IPS-18c (cell line): Measurements from ENCODE around the gene ZSCAN25.
"Not testable (repeated sequence)": the region's sequence is repeated elsewhere in the genome, so short reads cannot be mapped to it uniquely, and the experiment has no call there.

Experiments
- H3K4me3 ChIP-seq: 2 replicates; pipeline ENCODE4 v1.7.0; 2013; ENCODE audit warnings: low read depth, mild to moderate bottlenecking, low read length, moderate library complexity; ENCODE audit not compliant: insufficient read depth
- H3K9me3 ChIP-seq: one replicate; pipeline ENCODE4 v1.6.1; 2013; ENCODE audit warnings: mild to moderate bottlenecking, low read length, moderate library complexity; ENCODE audit not compliant: control insufficient read depth, insufficient read depth

Gene ZSCAN25

DNA sequence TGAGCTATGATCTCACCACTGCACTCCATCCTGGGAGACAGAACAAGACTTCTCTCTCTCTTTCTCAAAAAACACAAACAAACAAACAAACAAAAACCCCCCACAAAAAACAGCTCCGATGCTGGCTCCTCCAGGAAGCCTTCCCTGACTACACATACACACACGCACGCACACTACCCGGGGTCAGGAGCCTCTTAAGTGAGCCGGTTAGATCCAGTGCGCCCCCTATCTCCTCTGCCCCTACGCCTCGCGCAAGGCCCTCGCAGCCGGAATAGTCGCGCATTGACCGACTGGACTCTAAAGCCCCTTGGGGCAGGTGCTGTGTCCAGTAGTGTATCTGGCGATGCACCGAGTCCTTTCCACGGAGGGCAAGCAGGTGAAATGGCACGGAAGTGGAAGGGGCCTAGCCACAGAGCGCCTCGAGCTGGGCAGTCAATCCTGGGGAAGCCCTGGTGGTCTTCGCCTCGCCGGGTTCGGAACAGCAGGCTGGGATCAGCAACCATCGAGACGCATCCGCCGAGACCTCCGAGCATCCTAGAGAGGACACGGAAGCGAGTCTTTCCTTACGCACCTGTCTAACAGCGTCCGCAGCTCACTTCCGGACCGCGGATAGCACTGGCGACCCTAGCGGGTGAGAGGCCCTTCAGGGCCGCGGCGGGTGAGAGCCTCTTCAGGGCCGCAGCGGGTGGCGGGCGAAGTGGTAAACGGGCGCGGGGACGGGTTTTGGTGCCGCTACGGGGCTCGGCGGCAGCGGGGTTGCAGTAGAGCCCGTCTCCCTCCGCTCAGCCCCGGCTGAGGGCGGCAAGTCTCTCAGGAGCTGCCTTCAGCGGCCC, at the start of gene ZSCAN25:
Gene ZSCAN25, plus strand, starts transcription at position 588 of the 833 bp plus-strand sequence. CDS start 2,661 bp downstream, outside the sequence.
- Histone ChIP-seq H3K9me3 (no peaks in the 10 kb centered on the region), H3K4me3 (peak within 1 kb of the TSS; percentile 93)

DNA sequence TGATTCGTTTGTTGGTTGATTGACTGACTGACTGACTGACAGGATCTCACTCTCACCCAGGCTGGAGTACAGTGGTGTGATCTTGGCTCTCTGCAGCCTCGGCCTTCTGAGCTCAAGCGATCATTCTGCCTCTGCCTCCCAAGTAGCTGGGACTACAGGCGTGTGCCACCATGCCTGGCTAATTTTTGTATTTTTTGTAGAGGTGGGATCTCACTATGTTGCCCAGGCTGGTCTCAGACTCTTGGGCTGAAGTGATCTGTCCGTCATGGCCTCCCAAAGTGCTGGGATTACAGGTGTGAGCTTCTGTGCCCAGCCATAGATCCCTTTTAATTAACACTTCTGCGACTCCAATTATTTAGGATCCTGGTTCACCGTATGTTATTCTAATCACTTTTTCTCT, 48.0 kb upstream of the ZSCAN25 start:
- H3K9me3 ChIP-seq, H3K4me3 ChIP-seq: not testable (repeated sequence)

DNA sequence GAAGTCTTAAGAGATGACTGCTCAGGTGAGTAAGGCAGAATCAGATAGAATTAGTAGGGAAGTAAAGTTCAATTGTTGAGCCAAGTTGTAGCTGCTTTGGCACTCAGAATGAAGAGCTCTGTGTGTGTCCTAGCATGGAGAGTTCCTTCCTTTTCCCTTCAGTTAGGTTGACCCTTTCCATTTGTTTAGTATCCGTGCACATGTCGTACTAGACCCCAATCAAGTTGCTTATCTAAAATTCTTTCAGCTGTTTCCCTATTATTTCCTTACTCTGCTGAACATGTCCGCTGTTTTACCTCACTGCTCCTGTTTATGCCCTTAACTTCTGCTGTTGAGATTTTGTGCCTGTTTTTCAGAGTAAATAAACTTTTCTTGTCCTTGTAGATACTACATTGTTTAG, 45.0 kb upstream of the ZSCAN25 start:
- H3K4me3 ChIP-seq: no peak overlapping the region
- H3K9me3 ChIP-seq: no peaks in the 10 kb centered on the region

DNA sequence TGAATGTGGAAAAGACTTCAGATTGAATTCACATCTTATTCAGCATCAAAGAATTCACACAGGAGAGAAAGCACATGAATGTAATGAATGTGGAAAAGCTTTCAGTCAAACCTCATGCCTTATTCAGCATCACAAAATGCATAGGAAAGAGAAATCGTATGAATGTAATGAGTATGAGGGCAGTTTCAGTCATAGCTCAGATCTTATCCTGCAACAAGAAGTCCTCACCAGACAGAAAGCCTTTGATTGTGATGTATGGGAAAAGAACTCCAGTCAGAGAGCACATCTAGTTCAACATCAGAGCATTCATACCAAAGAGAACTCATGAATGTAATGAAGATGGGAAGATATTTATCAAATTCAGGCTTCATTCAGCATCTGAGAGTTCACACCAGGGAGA, 43.5 kb upstream of the ZSCAN25 start:
- H3K4me3 ChIP-seq: no peak overlapping the region
- H3K9me3 ChIP-seq: no peaks in the 10 kb centered on the region

DNA sequence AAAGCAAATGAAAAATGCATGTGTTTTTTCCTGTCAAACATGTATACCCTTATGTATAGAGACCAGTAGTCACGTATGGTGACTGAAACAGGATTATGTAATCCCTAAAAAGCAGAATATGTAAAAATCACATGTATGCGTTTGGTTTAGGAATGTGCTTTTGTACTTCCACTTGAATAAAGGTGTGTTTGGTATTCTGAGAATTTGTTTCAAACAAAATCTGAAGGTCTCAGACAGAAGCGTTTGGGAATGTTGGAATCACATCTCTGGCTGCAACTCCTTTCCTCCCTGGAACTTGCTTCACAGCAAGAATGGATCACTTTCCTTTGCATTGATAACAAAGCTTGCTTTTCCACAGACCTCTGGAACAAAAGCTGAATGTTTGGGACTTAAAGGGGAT, 40.5 kb upstream of the ZSCAN25 start:
- Histone ChIP-seq H3K4me3 (no peak overlapping the region), H3K9me3 (no peaks in the 10 kb centered on the region)

DNA sequence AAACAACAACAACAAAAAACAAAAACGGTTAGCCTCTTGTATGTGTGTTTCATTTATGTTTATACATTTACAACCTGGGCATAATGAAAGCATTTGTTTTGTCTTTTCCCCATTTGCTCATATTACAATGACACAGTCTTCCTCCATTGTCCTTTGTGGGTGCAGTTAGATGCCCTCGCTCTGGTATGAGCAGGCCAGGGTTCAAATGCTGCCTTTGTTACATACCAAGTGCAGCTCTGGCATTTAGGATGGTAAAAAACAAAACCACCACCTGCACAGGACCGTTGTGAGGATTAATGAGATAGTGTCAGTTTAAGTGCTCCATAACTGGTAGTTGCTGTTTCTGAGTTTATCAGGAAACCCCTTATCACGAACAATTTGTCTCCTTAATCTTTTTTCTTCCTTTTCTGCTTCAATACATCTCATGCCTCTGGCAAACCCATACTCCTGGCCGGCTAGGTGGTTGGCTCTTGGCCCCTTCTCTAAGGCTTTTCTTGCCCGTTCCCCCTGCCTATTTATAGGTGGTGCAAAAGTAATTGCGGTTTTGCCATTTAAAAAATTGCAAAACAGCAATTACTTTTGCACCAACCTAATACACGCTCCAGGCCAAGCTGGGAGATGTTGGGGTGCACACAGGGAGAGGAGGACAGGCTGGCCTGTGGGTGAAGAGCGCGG, 37.3 kb upstream of the ZSCAN25 start:
- H3K9me3 ChIP-seq: no peaks in the 10 kb centered on the region
- peak overlapping the region; percentile 58; the same call in 1 of the 2 replicates for H3K4me3 ChIP-seq

DNA sequence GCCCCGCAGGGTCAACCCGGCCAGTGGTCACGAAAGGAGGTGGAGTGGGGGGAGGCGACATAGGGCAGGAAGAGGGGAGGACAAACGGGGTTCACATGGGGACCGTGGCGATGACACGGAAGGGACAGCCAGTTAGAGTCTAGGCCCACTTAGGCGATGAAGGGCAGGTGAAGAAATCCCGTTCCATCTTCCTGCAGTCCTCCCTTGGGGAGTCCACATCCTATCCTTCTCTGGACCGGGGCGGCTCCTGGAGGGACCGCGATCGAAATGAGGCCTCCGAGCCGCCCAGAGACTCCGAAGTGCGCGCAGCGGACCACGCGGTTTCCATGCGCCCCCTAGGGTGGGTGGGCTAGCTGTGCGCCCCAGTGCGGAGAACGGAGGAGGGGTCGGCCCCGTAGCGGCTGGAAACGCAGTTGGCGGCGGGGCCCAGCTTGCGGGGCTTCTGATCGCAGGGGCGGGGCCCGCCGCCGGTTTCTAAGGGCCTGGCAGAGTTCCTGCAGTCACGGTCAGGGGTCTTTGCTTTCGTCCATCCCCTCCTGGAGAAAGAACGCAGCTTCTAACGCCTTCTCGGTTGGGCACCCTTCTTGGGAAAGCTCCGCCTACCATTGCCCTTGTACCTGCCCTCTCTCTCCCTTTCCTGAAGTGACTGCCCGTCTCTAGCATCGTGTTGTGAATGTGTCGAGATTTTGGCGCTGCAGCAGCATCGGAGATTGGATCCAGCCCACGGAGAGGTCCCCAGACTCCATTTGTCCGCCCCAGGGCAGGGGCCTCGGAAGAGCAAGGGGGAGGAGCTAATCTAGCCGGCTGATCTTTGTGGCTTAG, 36.6 kb upstream of the ZSCAN25 start:
- H3K4me3 ChIP-seq: peak overlapping the region; percentile 58
- H3K9me3 ChIP-seq: no peaks in the 10 kb centered on the region

DNA sequence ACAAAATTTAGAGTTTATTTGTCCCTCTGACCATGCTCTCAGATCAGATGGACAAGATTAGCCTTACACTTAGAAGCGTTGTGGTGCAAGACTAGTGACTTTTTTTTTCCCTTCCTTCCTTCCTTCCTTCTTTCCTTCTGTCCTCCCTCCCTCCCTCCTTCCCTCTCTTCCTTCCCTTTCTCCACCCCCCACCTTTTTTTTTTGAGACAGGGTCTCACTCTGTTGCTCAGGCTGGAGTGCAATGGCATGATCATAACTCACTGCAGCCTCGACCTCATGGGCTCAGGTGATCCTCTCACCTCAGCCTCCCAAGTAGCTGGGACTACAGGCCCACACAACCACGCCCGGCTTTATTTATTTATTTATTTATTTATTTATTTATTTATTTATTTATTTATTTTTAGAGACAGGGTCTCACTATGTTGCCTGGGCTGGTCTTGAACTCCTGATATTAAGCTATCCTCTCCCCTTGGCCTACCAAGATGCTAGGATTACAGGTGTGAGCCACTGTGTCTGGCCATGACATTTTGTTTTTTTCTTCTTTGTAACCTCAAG, 35.9 kb upstream of the ZSCAN25 start:
- not testable (repeated sequence) for H3K9me3 ChIP-seq
- H3K4me3 ChIP-seq: peak overlapping the region; percentile 58

DNA sequence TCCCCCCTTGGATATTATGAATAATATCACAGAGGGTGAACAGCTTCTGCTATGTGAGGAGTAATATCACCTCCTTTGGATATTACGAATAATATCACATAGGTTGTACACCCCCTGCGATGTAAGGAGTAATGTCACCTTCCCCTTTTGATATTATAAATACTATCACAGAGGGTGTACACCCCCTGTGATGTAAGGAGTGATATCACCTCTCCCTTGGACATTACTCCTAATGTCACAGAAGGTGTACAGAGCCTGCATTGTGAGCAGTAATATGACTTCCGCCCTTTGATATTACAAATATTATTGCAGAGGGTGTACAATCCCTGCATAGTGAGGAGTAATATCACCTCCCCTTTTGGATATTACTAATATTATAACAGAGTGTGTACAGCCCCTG, 27.9 kb upstream of the ZSCAN25 start:
- no peak overlapping the region for H3K4me3 ChIP-seq
- H3K9me3 ChIP-seq: no peaks in the 10 kb centered on the region

DNA sequence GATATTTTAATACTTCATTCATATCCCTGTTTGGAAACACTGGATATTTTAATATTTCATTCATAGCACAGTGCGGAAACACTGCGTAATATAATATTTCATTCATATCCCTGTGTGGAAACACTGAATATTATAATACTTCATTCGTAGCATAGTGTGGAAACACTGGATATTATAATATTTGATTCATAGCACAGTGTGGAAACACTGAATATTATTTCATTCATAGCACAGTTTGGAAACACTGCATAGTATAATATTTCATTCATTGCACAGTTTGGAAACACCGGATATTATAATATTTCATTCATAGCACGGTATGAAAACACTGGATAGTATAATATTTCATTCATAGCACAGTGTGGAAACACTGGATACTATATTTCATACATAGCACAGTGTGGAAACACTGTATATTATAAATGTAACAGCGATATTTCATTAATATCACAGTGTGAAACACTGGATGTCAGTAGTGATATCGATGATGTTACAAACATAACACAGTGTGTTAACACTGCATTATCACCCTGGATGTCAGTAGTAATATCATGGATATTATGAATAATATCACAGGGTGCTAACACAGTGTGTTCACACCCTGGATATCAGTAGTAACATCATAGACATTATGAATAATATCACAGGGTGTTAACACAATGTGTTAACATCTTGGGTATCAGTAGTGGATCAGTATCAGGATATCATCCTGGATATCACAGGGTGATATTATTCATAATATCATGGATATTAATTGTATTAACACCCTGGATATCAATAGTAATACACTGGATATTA, 21.6 kb upstream of the ZSCAN25 start:
- no peaks in the 10 kb centered on the region for H3K9me3 ChIP-seq
- H3K4me3 ChIP-seq: no peak overlapping the region

DNA sequence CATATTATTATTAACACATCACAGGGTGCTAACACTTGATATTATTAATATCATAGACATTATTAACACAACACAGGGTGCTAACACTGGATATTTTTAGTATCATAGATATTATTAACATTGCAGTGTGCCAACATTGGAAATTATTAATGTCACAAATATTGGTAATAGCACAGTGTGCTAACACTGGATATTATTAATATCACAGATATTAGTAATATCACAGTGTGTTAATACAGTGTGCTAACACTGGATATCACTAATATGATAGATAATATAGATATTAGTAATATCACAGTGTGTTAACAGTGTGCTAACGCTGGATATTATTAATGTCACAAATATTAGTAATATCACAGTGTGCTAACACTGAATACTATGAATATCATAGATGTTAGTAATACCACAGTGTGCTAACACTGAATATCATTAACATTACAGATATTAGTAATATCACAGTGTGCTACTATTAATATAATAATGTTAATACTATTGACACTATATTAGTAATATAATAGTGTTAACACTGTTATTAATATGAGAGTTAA, 20.3 kb upstream of the ZSCAN25 start:
- H3K4me3 ChIP-seq: no peak overlapping the region
- no peaks in the 10 kb centered on the region for H3K9me3 ChIP-seq

DNA sequence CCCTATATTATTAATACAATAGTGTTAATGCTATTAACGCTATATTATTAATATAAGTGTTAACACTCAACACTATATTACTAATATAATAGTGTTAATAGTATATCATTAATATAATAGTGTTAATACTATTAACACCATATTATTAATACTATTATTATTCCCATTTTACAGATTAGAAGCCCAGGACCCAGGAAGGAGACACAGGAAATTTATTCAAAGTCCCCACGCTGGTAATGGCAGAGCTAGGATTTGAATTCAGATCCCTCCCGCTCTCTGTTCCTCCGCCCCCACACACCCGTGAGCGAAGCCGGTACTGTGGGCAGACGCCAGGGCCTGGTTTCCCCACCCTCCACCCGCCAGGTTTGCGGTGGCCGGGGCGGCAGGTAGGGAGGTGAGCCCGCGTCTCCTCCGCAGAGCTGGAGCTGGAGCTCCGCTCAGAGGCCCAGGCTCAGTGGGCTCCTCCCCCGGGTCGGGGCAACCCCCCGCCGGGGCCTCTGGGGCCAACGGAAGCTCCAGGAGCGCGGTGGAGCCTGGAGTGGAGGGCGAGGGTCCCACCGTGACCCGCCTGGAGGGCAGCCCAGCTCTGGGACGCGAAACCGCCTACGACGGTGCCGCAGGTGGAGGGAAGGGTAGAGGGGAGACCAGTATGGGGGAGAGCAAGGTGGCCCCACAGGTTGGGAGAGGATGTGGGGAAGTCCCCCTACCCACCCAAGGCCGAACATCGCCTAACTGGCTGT, 18.8 kb upstream of the ZSCAN25 start, which contains the start of gene TMEM225B:
Gene TMEM225B, plus strand, starts transcription at position 506 of the 740 bp plus-strand sequence. CDS start 6,122 bp downstream, outside the sequence.
- Histone ChIP-seq H3K9me3 (no peaks in the 10 kb centered on the region), H3K4me3 (no peak within 1 kb of the TSS)

DNA sequence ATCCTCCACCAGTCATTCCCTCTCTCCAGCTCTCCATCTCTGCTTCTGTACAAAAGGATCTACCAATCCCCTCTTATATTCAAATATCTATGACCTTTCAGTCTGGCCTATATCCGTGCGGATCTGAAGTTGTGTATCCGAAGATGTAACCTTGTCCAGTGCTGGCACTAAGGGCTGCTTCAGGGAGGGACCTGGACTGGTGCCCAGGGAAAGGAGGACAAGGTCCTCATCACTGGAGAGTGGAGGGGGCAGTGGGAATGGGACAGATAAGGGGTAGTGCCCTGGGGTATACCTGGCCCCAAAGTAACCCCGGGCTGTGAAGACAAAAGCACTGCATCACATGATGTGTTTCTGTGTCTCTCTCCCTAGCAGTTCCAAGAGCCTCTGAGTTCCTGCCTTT, 16.9 kb upstream of the ZSCAN25 start:
- Histone ChIP-seq H3K9me3 (no peaks in the 10 kb centered on the region), H3K4me3 (no peak overlapping the region)

DNA sequence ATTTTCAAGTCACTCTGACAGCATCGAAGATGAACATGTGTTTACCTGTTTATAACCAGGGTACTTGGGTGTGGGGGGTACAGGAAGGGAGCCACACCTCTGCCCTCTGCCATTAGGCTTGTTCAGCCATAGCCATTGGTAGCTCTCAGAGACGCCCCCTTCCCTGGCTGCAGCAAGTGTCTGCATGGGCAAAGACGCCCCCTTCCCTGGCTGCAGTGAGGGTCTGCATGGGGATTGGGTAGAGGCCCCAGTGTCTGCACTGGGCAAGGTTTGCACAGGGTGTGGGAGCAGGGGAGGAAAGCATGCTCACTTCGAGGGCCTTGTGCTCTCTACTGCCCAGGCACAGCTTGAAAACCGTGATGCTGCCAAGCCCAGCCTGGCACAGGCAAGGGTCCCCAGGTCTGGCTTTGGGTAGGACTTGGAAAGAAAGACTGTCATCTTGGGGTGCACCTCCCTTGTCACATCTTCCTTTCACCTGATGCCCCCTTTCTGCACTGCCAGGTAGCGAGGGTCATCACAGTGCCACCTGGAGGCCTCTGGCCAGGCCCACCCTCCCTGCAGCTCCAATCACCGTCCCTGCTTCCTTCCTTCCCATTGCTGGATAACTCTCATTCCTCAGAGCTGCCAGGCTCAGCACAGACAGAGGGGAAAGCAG, 15.0 kb upstream of the ZSCAN25 start:
- no peaks in the 10 kb centered on the region for H3K9me3 ChIP-seq
- no peak overlapping the region for H3K4me3 ChIP-seq

DNA sequence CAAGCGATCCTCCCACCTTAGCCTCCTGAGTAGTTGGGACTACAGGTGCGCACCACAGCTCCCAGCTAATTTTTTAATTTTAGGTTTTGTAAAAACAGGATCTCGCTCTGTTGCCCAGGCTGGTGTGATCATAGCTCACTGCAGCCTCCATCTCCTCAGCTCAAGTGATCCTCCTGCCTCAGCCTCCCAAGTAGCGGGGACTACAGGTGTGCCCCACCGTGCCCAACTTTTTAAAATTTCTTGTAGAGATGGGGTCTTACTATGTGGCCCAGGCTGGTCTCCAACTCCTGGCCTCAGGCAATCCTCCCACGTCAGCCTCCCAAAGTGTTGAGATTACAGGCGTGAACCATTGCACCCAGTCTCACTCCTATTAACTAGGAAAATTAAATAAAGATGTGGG, 11.2 kb upstream of the ZSCAN25 start:
- H3K4me3 ChIP-seq: no peak overlapping the region
- no peaks in the 10 kb centered on the region for H3K9me3 ChIP-seq
